Measurements from ENCODE around the gene THBS3.
"Not testable (repeated sequence)": the region's sequence is repeated elsewhere in the genome, so short reads cannot be mapped to it uniquely, and the experiment has no call there.

The THBS3 gene

DNA sequence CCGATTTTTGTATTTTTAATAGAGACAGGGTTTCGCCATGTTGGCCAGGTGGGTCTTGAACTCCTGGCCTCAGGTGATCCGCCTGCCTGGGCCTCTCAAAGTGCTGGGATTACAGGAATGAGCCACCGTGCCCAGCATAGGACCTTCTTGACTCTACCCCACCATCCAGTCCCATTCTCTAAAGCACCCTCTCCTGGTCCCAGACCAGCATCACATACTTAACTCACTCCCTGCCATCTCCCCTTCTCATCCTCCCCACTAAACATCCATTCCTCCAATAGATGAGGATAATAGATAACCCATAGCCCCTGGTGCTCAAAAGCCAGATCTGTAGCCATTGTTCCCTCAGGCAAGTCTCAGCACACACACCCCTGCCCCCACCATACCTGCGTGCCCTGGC is 45.5 kb upstream of the THBS3 start:
- TF ChIP-seq, protein P1, sequence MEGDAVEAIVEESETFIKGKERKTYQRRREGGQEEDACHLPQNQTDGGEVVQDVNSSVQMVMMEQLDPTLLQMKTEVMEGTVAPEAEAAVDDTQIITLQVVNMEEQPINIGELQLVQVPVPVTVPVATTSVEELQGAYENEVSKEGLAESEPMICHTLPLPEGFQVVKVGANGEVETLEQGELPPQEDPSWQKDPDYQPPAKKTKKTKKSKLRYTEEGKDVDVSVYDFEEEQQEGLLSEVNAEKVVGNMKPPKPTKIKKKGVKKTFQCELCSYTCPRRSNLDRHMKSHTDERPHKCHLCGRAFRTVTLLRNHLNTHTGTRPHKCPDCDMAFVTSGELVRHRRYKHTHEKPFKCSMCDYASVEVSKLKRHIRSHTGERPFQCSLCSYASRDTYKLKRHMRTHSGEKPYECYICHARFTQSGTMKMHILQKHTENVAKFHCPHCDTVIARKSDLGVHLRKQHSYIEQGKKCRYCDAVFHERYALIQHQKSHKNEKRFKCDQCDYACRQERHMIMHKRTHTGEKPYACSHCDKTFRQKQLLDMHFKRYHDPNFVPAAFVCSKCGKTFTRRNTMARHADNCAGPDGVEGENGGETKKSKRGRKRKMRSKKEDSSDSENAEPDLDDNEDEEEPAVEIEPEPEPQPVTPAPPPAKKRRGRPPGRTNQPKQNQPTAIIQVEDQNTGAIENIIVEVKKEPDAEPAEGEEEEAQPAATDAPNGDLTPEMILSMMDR (IDR thresholded peaks at IDR 0.05; ENCODE audit: insufficient read depth, low read depth, low read length, missing control alignments), result peak; percentile 15
- DNase-seq (ENCODE audit: low read depth), result no peak
- peak overlapping the region; percentile 76 for H3K4me3 ChIP-seq (ENCODE audit: low read length)

DNA sequence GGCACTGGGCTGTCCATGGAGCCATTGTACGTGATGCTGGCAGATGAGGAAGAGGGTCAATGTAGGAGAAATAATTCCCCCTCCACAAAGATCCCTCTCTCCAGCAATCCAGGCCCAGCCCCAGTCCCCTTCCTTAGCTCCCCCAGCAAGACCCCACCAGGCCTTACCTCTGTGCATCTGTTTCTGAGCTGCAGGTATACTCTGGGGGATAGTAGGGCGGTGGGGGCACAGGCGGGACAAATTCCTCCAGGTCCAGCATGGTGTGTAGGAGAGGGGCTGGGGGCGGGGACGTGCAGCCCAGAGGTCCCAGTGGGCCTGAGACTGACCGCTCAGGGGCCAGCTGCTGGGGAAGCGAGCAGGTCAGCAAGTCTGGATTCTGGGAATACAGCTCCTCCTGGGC is 43.9 kb upstream of the THBS3 start:
- DNase-seq (ENCODE audit: low read depth), result no peak
- H3K4me3 ChIP-seq (ENCODE audit: low read length), result no peak overlapping the region
- TF ChIP-seq, protein P1 (IDR thresholded peaks at IDR 0.05; ENCODE audit: insufficient read depth, low read depth, low read length, missing control alignments), result no peak

DNA sequence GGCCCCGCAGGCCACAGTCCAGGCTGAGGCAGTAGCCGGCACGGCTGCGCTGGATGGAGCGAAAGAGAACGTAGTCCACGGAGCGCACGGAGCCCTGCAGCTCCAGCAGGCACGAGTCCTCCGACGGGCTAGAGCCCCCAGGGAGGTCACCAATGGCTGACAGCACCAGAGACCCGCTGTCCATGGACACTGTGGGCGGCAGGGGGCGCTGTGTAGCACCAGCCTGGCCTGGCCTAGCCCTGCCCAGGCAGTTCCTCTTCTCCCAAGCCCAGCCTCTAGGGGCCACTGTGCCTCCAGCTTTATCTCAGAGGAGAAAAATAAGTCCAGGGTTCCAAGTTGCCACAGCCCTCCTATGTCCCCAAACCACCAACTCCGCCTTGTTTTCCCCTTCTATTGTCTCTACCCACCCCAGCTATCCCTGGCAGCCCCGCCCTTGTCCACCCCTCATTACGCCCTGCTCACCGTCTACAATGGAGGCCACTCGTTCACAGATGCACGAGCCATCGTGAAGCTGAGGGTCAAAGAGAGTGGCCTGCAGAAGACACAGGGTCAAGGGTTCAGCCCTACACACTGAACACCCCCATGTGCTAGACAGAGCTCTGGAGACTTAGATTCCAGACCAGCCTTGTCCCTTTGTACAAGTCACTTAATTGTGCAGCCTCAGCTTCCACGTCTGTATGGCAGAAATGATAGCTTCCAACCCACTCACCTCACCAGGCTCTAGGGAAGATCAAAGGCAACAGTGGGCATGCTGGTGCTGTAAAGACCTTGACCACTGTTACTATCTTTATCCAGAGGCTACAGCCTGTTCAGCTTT is 43.1 kb upstream of the THBS3 start:
- peak overlapping the region; percentile 16 for H3K4me3 ChIP-seq (ENCODE audit: low read length)
- peak; percentile 90 for DNase-seq (ENCODE audit: low read depth)

DNA sequence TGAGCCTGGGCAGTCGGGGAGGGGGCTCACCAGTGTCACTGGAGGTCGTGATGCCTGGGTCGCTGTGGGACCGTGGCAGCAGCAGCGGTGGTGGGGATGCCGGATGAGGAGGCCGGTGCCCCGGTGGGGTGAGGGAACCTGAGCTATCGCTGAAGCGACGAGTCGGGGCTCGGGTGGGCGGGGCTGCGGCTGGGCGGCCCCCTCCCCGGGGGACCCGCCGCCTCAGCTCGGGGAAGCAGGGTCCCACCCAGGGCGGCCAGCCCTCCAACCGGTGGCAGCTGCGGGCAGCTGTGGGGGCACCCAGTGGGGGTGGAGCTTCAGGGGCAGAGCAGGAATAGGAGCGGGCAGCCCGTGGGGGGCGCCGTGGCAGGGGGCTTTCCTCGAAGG is 42.5 kb upstream of the THBS3 start:
- DNase-seq (ENCODE audit: low read depth), result no peak
- TF ChIP-seq, protein P1 (IDR thresholded peaks at IDR 0.05; ENCODE audit: insufficient read depth, low read depth, low read length, missing control alignments), result no peak
- H3K4me3 ChIP-seq (ENCODE audit: low read length), result peak overlapping the region; percentile 16

More for the DNA sequence above, 43.1 kb upstream of the THBS3 start:
- TF ChIP-seq, protein P1 (IDR thresholded peaks at IDR 0.05; ENCODE audit: insufficient read depth, low read depth, low read length, missing control alignments), result peak; percentile 99

DNA sequence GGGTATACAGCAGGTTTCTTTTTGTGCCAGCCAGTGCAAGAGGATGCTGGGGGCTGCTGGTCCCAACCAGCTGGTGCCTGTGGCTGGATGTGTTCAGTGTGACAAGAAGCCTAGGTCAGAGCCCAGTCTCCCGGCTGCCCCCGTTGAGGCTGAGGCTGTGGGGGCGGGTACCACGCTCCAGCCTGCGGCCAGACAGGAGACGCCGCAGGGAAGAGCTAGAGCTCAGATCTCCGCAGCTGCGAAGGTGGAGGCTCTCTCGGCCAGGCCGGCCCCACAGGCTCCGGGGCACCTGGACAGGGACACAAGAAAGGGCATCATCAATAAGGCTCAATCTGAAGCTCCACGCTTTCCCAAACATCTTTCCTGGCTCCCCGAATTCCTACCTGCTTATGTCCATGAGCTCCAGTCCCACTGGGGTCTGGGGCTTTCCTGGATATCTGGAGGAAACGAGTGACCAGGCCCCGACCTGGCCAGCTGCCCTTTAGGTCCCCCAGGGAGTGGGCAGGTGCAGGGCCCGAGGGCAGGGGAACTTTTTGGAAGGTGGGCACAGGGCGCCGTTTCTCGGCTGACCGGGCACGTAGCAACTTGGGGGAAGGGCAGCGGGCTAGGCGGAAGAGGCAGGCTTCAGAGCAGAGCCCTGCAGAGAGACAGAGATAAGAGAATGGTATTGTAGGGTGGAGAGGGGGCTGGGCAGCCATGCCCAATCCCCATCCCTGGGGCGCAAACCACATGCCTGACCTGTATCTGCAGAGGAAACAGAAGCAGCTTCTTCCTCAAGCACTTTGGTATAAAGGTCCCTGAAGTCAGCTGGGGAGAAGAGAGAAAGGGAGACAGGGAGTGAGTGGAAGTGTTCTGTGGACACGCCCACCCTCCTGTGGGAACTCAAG is 40.2 kb upstream of the THBS3 start:
- no peak for DNase-seq (ENCODE audit: low read depth)
- TF ChIP-seq, protein P1 (IDR thresholded peaks at IDR 0.05; ENCODE audit: insufficient read depth, low read depth, low read length, missing control alignments), result no peak
- H3K4me3 ChIP-seq (ENCODE audit: low read length), result no peak overlapping the region

DNA sequence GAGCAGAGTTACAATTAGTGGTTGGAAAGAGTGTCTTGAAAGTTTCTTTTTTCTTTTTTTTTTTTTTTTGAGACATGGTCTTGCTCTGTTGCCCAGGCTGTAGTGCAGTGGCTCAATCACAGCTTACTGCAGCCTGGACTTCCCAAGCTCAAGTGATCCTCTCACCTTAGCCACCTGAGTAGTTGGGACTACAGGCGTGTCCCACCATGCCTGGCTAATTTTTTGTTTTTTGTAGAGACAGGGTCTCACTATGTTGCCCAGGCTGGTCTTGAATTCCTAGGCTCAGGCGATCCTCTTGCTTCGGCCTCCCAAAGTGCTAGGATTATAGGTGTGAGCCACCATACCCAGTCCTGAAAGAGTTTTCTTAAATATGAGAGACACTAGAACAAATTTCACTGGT is 39.1 kb upstream of the THBS3 start:
- not testable (repeated sequence) for DNase-seq (ENCODE audit: low read depth); H3K4me3 ChIP-seq (ENCODE audit: low read length)

DNA sequence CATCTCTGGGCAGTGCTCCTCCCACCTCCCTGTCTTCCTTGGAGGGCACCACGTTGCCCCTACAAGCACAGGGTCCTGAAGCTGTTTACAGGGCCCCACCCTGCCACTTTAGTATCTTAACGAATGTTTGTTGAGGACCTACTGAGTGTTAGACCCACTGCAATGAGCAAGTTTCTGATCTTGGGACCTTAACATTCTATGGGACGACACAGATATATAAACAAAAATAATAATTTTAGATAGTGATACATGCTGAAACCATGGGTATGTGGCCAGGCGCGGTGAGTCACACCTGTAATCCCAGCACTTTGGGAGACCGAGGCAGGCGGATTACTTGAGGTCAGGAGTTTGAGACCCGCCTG is 37.4 kb upstream of the THBS3 start:
- TF ChIP-seq, protein P1 (IDR thresholded peaks at IDR 0.05; ENCODE audit: insufficient read depth, low read depth, low read length, missing control alignments), result no peak
- DNase-seq (ENCODE audit: low read depth), result no peak
- peak overlapping the region; percentile 89 for H3K4me3 ChIP-seq (ENCODE audit: low read length)
